Endodermal cell (in vitro differentiated cells): ENCODE data around the gene FGFR2. TPM values are rescaled to one million over a fixed set of nuclear protein-coding genes. Genes with fewer than 3 reads are reported as not detected.

Experiments
- DNase-seq: peaks from one replicate; pipeline ENCODE4 v3.0.0-alpha.2; 2017
- H3K27ac ChIP-seq: 2 replicates; pipeline ENCODE4 v1.5.1; 2013; ENCODE audit warnings: mild to moderate bottlenecking, low read depth, low read length, moderate library complexity
- H3K27me3 ChIP-seq: 2 replicates; pipeline ENCODE4 v1.6.1; 2013; ENCODE audit warnings: mild to moderate bottlenecking, low read length, moderate library complexity; ENCODE audit not compliant: insufficient read depth, control insufficient read depth, poor library complexity, severe bottlenecking
- H3K36me3 ChIP-seq: 2 replicates; pipeline ENCODE4 v1.7.0; 2013; ENCODE audit warnings: mild to moderate bottlenecking, low read length, moderate library complexity; ENCODE audit not compliant: control insufficient read depth, insufficient read depth
- H3K4me1 ChIP-seq: one replicate; pipeline ENCODE4 v1.7.0; 2013; ENCODE audit warnings: low read length; ENCODE audit not compliant: control insufficient read depth, insufficient read depth
- H3K4me3 ChIP-seq: 2 replicates; pipeline ENCODE4 v1.5.1; 2013; ENCODE audit warnings: mild to moderate bottlenecking, low read length, moderate library complexity
- H3K9ac ChIP-seq: 2 replicates; pipeline ENCODE4 v1.6.1; 2013; ENCODE audit warnings: mild to moderate bottlenecking, low read length, moderate library complexity; ENCODE audit not compliant: poor library complexity, severe bottlenecking; ENCODE audit errors: extremely low read depth
- H3K9me3 ChIP-seq: 2 replicates; pipeline ENCODE4 v1.6.1; 2013; ENCODE audit warnings: mild to moderate bottlenecking, low read length, moderate library complexity; ENCODE audit not compliant: control insufficient read depth
- H3K27ac Mint-ChIP-seq: 2 replicates; pipeline ENCODE4 v1.8.0; 2020; ENCODE audit warnings: mixed read lengths
- H3K27me3 Mint-ChIP-seq: 2 replicates; pipeline ENCODE4 v1.8.0; 2021; ENCODE audit warnings: mild to moderate bottlenecking, mixed read lengths; ENCODE audit not compliant: insufficient read depth
- H3K36me3 Mint-ChIP-seq: 2 replicates; pipeline ENCODE4 v1.8.0; 2020; ENCODE audit warnings: low read depth, mixed read lengths
- H3K4me1 Mint-ChIP-seq: 2 replicates; pipeline ENCODE4 v1.8.0; 2020; ENCODE audit warnings: mixed read lengths
- H3K4me3 Mint-ChIP-seq: 2 replicates; pipeline ENCODE4 v1.8.0; 2020; ENCODE audit warnings: mild to moderate bottlenecking, moderate library complexity, mixed read lengths
- H3K9me3 Mint-ChIP-seq: 2 replicates; pipeline ENCODE4 v1.8.0; 2020; ENCODE audit warnings: mild to moderate bottlenecking, mixed read lengths
- WGBS, 2 experiments: methylation state at CpG; one replicate each; pipeline versions ENCODE4 v1.1.5 to v1.1.7; 2013; ENCODE audit warnings: missing lambda C conversion rate in 2 of 2, mixed read lengths in 1 of 2; ENCODE audit not compliant: insufficient coverage in 1 of 2, insufficient read length in 1 of 2; 5-methylcytosine and 5-hydroxymethylcytosine counted together
- total RNA-seq, 2 donors: library from RNA; stranded (reverse); fragmentation: NEBNext Ultra II Directional in 1 of 2; extraction: Animal tissue kit (Norgen Biotek cat#: 25700) in 1 of 2; gene quantifications; 2 replicates in 1 of 2; 3 replicates in 1 of 2; pipeline ENCODE4 v1.2.1, GENCODE V29; 2021
- TF ChIP-seq, protein P1 (sequence below): fragments of 200-600 bp; sonication (generic); conservative IDR thresholded peaks from 2 replicates; pipeline ENCODE4 v1.5.0; 2021; ENCODE audit warnings: antibody characterized with exemption, mild to moderate bottlenecking

The FGFR2 gene
- total RNA-seq, 2 donors from 2014 or later = 56.5 to 77.0 TPM

- Histone ChIP-seq H3K27ac (no peak overlapping the region), H3K36me3 (peaks cover 17% of the 10 kb centered on the region), H3K4me1 (peaks cover 18% of the 10 kb centered on the region), H3K4me3 (no peak overlapping the region), H3K27me3 (no peaks in the 10 kb centered on the region), H3K9me3 (no peaks in the 10 kb centered on the region), H3K9ac (no peak overlapping the region)
- TF ChIP-seq, protein P1, sequence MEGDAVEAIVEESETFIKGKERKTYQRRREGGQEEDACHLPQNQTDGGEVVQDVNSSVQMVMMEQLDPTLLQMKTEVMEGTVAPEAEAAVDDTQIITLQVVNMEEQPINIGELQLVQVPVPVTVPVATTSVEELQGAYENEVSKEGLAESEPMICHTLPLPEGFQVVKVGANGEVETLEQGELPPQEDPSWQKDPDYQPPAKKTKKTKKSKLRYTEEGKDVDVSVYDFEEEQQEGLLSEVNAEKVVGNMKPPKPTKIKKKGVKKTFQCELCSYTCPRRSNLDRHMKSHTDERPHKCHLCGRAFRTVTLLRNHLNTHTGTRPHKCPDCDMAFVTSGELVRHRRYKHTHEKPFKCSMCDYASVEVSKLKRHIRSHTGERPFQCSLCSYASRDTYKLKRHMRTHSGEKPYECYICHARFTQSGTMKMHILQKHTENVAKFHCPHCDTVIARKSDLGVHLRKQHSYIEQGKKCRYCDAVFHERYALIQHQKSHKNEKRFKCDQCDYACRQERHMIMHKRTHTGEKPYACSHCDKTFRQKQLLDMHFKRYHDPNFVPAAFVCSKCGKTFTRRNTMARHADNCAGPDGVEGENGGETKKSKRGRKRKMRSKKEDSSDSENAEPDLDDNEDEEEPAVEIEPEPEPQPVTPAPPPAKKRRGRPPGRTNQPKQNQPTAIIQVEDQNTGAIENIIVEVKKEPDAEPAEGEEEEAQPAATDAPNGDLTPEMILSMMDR = no peak
- Mint-ChIP-seq H3K4me1 (peaks cover 38% of the 10 kb centered on the region), H3K4me3 (no peak overlapping the region), H3K27ac (no peak overlapping the region), H3K27me3 (no peaks in the 10 kb centered on the region), H3K9me3 (no peaks in the 10 kb centered on the region), H3K36me3 (peaks cover 52% of the 10 kb centered on the region)
- 79 to 81% methylated on average over 7 of the region's 7 CpGs for WGBS, 2 experiments
- DNase-seq = no peak
Measured at GRCh38 chr10:121530481-121531075, 67.7 kb downstream of the FGFR2 start.

GRCh38 chr10:121527690-121528089 lies 70.6 kb downstream of the FGFR2 start:
- Histone ChIP-seq H3K27ac (no peak overlapping the region), H3K9me3 (no peaks in the 10 kb centered on the region), H3K36me3 (peaks cover 17% of the 10 kb centered on the region), H3K9ac (peak overlapping the region; percentile 48), H3K27me3 (no peaks in the 10 kb centered on the region), H3K4me3 (peak overlapping the region; percentile 21), H3K4me1 (peaks cover 18% of the 10 kb centered on the region)
- peaks cover 50% of the 10 kb centered on the region for H3K36me3 Mint-ChIP-seq
- DNase-seq = peak; percentile 79
- H3K4me3 Mint-ChIP-seq = no peak overlapping the region
- peak overlapping the region; percentile 63 for H3K27ac Mint-ChIP-seq
- H3K4me1 Mint-ChIP-seq = peaks cover 37% of the 10 kb centered on the region
- TF ChIP-seq, protein P1 = no peak
- no peaks in the 10 kb centered on the region for H3K27me3 Mint-ChIP-seq
- H3K9me3 Mint-ChIP-seq = no peaks in the 10 kb centered on the region
- WGBS, 2 experiments = 51 to 57% methylated on average over 5 to 6 of the region's 6 CpGs

DNA sequence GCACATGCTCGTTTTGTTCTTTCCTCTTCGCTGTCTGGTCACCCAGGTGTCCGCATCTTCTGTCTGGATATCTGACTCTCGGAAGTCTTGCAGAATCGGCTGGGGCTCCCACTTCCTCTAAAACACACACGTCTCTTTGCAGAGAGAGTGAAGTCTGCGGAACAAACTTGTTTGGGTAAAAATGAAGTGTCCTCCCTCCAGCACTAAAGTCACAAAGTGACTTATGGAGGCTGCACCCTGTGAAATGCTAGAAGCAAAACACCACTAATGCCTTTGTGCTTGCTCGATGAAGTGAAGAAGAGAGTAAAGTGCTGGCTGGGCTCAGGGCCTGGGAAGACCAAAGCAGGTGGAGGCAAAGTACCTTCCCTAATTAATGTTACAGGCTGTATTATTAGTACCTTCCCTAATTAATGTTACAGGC lies 71.4 kb downstream of the FGFR2 start:
- Histone ChIP-seq H3K27ac (peak overlapping the region; percentile 4), H3K36me3 (peaks cover 19% of the 10 kb centered on the region)
- 88 to 96% methylated on average over 6 to 8 of the region's 8 CpGs for WGBS, 2 experiments

More for the DNA sequence above, 71.4 kb downstream of the FGFR2 start:
- DNase-seq = no peak
- H3K9me3 ChIP-seq = no peaks in the 10 kb centered on the region
- H3K9me3 Mint-ChIP-seq = no peaks in the 10 kb centered on the region
- H3K27me3 Mint-ChIP-seq = no peaks in the 10 kb centered on the region
- TF ChIP-seq, protein P1 = no peak
- no peak overlapping the region for H3K9ac ChIP-seq
- H3K4me1 ChIP-seq = peaks cover 18% of the 10 kb centered on the region
- H3K4me3 ChIP-seq = peak overlapping the region; percentile 1
- no peak overlapping the region for H3K4me3 Mint-ChIP-seq
- peak overlapping the region; percentile 10 for H3K27ac Mint-ChIP-seq
- peaks cover 52% of the 10 kb centered on the region for H3K36me3 Mint-ChIP-seq
- H3K4me1 Mint-ChIP-seq = peaks cover 33% of the 10 kb centered on the region
- H3K27me3 ChIP-seq = no peaks in the 10 kb centered on the region
